GM12864 (cell line): ENCODE measurements around the gene LDLR.

Experiments used
- DNase-seq: peaks from one replicate; pipeline ENCODE4 v3.0.0-alpha.2; 2011; ENCODE audit warnings: low read depth
- H3K4me3 ChIP-seq: 2 replicates; pipeline ENCODE4 v1.5.1; 2011; ENCODE audit warnings: mild to moderate bottlenecking, low read depth, low read length, control low read depth
- CTCF ChIP-seq: IDR thresholded peaks from 2 replicates; pipeline ENCODE4 v1.5.1; 2011; ENCODE audit warnings: low read depth, mild to moderate bottlenecking, moderate library complexity, low read length, control low read depth, inconsistent platforms; ENCODE audit errors: missing control alignments

LDLR gene

GRCh38 chr19:11140896-11141295 lies 51.6 kb downstream of the LDLR start:
- no peak for TF ChIP-seq CTCF
- DNase-seq, result no peak

GRCh38 chr19:11141937-11142527 lies 52.8 kb downstream of the LDLR start:
- no peak overlapping the region for H3K4me3 ChIP-seq
- TF ChIP-seq CTCF, result no peak
- no peak for DNase-seq

More at GRCh38 chr19:11140896-11141295, 51.6 kb downstream of the LDLR start:
- no peak overlapping the region for H3K4me3 ChIP-seq

- no peak for DNase-seq
- no peak overlapping the region for H3K4me3 ChIP-seq
- TF ChIP-seq CTCF, result no peak
These were observed 53.4 kb downstream of the LDLR start for GRCh38 chr19:11142528-11143171.

GRCh38 chr19:11145536-11145924 lies 56.3 kb downstream of the LDLR start:
- no peak overlapping the region for H3K4me3 ChIP-seq
- no peak for TF ChIP-seq CTCF
- DNase-seq, result no peak

GRCh38 chr19:11148001-11148400 lies 58.7 kb downstream of the LDLR start:
- no peak for TF ChIP-seq CTCF
- no peak for DNase-seq
- no peak overlapping the region for H3K4me3 ChIP-seq

- TF ChIP-seq CTCF, result no peak
- no peak overlapping the region for H3K4me3 ChIP-seq
These were observed 61.9 kb downstream of the LDLR start for GRCh38 chr19:11151181-11151580.

GRCh38 chr19:11152318-11153062 lies 63.2 kb downstream of the LDLR start:
- TF ChIP-seq CTCF, result no peak
- no peak overlapping the region for H3K4me3 ChIP-seq
- no peak for DNase-seq

More at GRCh38 chr19:11151181-11151580, 61.9 kb downstream of the LDLR start:
- no peak for DNase-seq
